ENCODE data around the gene UBXN1. TPM values are rescaled to one million over a fixed set of nuclear protein-coding genes. Genes with fewer than 3 reads are reported as not detected.

Gene UBXN1
- total RNA-seq, 2 experiments from 2014 or later = 101 to 129 TPM

DNA sequence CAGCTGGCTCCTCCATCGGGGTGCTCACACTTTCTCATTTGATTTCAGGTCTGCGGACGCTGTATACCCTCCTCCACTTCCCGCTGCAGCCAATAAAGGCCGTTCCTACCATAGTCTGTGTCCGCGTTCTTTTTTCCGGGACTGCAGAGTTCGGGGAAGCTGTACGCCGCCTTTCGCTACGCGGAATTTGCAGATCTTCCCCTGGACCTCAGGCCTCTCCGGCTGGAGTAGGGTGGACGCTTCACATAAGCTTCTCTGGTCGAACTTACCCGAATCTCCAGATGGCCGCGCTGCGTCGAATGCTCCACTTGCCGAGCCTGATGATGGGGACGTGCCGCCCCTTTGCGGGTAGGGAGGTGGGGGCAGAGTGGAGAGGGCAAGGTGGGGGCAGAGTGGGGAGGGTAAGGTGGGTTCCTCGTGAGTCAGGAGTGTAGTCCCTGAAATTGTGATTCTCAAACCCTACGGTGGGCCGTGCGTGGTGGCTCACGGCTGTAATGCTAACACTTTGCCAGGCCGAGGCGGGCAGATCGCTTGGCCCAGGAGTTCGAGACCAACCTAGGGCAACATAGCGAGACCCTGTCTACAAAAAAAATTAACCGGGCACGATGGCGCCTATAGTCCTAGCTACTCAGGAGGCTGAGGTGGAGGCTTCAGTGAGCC, 13.1 kb downstream of the UBXN1 start:
- no TSS peak for BruUV-seq (replicated peaks)
- H3K79me2 ChIP-seq (ENCODE audit: insufficient read depth, low read depth, low read length) = peaks cover 66% of the 10 kb centered on the region
- H2AFZ ChIP-seq (ENCODE audit: low read length) = no peak overlapping the region
- H3K9me3 ChIP-seq (ENCODE audit: low read length) = no peaks in the 10 kb centered on the region
- ChIA-PET POLR2A (interaction anchor here (0.8 to 8.3 kb wide), 22 partner anchors 8 to 190 kb away, joined by 3 to 159 read pairs (median 6); partner anchors contain the start of genes B3GAT3, EEF1G, GANAB and HNRNPUL2), CTCF (ENCODE audit: unreplicated experiment) (interaction anchor here (0.6 to 1.4 kb wide), 4 partner anchors 15 to 123 kb away, joined by 3 read pairs; no protein-coding TSS in a partner anchor)
- H3K36me3 ChIP-seq (ENCODE audit: insufficient read depth, low read length) = peaks cover 59% of the 10 kb centered on the region
- peak overlapping the region; percentile 86 for H3K4me3 ChIP-seq (ENCODE audit: low read depth, low read length, poor library complexity, severe bottlenecking)
- H3K4me2 ChIP-seq (ENCODE audit: low read length) = peak overlapping the region; percentile 89
- no peaks in the 10 kb centered on the region for H3K9me2 ChIP-seq (ENCODE audit: insufficient read depth, low read length)
- H3K4me1 ChIP-seq (ENCODE audit: insufficient read depth, low read length, poor library complexity, severe bottlenecking) = peaks cover 45% of the 10 kb centered on the region
- peak overlapping the region; percentile 94 for H3K27ac ChIP-seq (ENCODE audit: low read depth, low read length, poor library complexity, severe bottlenecking)
- intact Hi-C loops (cut with micrococcal nuclease; ENCODE audit: unreplicated experiment) = loop anchor here (1.0 to 5.0 kb wide), 4 partner anchors 12 to 73 kb away; partner anchors contain the start of genes EML3, INTS5, MTA2 and ROM1
- H4K20me1 ChIP-seq (ENCODE audit: insufficient read depth, low read length) = peaks cover 6% of the 10 kb centered on the region; the same call in 1 of the 2 replicates
- no peak for TF ChIP-seq EZH2phosphoT487 (IDR thresholded peaks at IDR 0.05; ENCODE audit: borderline replicate concordance, low read depth, low read length)
- TF ChIP-seq CTCF (conservative IDR thresholded peaks at IDR 0.05; ENCODE audit: low read length) = no peak; the same call in 1 of the 2 replicates
- DNase-seq (ENCODE audit: low spot score) = peak; percentile 65

DNA sequence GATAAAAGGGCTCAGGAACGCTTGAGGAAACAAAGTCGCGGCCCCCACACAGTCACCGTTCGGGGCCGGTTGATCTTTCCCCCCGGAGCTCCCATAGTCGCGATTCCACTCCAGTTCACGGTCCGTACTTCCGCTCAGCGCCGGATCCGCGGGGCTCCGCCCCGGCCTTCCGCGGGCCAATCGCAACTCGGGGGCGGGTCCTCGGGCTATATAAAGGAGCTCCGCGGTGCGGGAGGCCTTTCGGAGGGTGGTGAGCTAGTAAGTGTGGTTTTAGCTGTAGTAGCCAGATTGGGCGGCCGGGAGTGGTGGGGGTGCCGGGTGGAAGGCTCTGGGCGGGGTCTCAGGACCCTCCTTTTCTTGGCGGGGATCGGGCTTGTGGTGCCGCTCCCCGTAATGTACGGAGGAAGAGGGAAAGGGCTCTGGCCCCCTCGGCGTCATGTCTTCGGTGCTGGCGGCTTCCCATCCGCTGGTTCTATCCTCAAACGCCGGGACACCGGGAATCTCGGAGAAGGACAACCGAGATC, 13.7 kb downstream of the UBXN1 start, which contains the start of the genes C11orf98 and CSKMT:
C11orf98 (minus strand) TSS at position 136 of the 524 bp plus-strand sequence; CDS start at position 95, 41 bp downstream.
CSKMT (plus strand) TSS at position 238 of the 524 bp plus-strand sequence. CDS start 568 bp downstream, outside the sequence.
- Histone ChIP-seq H2AFZ (ENCODE audit: low read length) (peak within 1 kb of the TSS; percentile 19; the same call in 1 of the 2 replicates), H3K4me2 (ENCODE audit: low read length) (peak within 1 kb of the TSS; percentile 89), H3K9me2 (ENCODE audit: insufficient read depth, low read length) (no peaks in the 10 kb centered on the region), H3K79me2 (ENCODE audit: insufficient read depth, low read depth, low read length) (peaks cover 60% of the 10 kb centered on the region), H3K4me3 (ENCODE audit: low read depth, low read length, poor library complexity, severe bottlenecking) (peak within 1 kb of the TSS; percentile 86), H3K27ac (ENCODE audit: low read depth, low read length, poor library complexity, severe bottlenecking) (peak within 1 kb of the TSS; percentile 94), H3K36me3 (ENCODE audit: insufficient read depth, low read length) (peaks cover 65% of the 10 kb centered on the region), H4K20me1 (ENCODE audit: insufficient read depth, low read length) (peaks cover 6% of the 10 kb centered on the region; the same call in 1 of the 2 replicates), H3K4me1 (ENCODE audit: insufficient read depth, low read length, poor library complexity, severe bottlenecking) (peaks cover 40% of the 10 kb centered on the region), H3K9me3 (ENCODE audit: low read length) (no peaks in the 10 kb centered on the region)
- no peak for TF ChIP-seq EZH2phosphoT487 (IDR thresholded peaks at IDR 0.05; ENCODE audit: borderline replicate concordance, low read depth, low read length)
- no peak for TF ChIP-seq CTCF (conservative IDR thresholded peaks at IDR 0.05; ENCODE audit: low read length)
- DNase-seq (ENCODE audit: low spot score) = peak; percentile 94
- CTCF ChIA-PET (ENCODE audit: unreplicated experiment) = interaction anchor here (0.6 to 1.4 kb wide), 4 partner anchors 16 to 122 kb away, joined by 3 read pairs; no protein-coding TSS in a partner anchor
- POLR2A ChIA-PET = interaction anchor here (0.8 to 8.3 kb wide), 24 partner anchors 9 to 197 kb away, joined by 3 to 159 read pairs (median 6); partner anchors contain the start of genes B3GAT3, EEF1G, GANAB and HNRNPUL2
- TSS peak; percentile 95 for BruUV-seq (replicated peaks)
- intact Hi-C loops (cut with micrococcal nuclease; ENCODE audit: unreplicated experiment) = loop anchor here (1.0 to 5.0 kb wide), 4 partner anchors 12 to 73 kb away; partner anchors contain the start of genes EML3, INTS5, MTA2 and ROM1
